H54 (cell line): ENCODE measurements around the gene HPRT1.

Source experiments
- DNase-seq: peaks from one replicate; pipeline ENCODE4 v3.0.0; 2011; ENCODE audit warnings: low spot score, mixed read lengths; ENCODE audit not compliant: insufficient read length
- FAIRE-seq: peaks from 3 replicates; lab custom pipeline; 2011; peaks lifted over from hg19 to GRCh38; lab: Jason Lieb, UNC
- POLR2A ChIP-seq: IDR thresholded peaks from 2 replicates; pipeline ENCODE4 v1.6.1; 2011; ENCODE audit warnings: low read depth, mild to moderate bottlenecking, low read length

Gene HPRT1

GRCh38 chrX:134541906-134542305, 81.9 kb downstream of the HPRT1 start:
- DNase-seq (no peak), FAIRE-seq (no peak)
- TF ChIP-seq POLR2A: no peak

- peak; percentile 67 for FAIRE-seq
- peak; percentile 45 for DNase-seq
- no peak for TF ChIP-seq POLR2A
Observed at GRCh38 chrX:134542485-134542884, 82.5 kb downstream of the HPRT1 start.

- FAIRE-seq (no peak), DNase-seq (no peak)
- TF ChIP-seq POLR2A: no peak
Observed at GRCh38 chrX:134543288-134543687, 83.3 kb downstream of the HPRT1 start.

- DNase-seq (no peak), FAIRE-seq (no peak)
- no peak for TF ChIP-seq POLR2A
Observed at GRCh38 chrX:134544135-134544512, 84.2 kb downstream of the HPRT1 start.

- TF ChIP-seq POLR2A: no peak
- no peak for FAIRE-seq
- DNase-seq: no peak
Observed at GRCh38 chrX:134544513-134545151, 84.7 kb downstream of the HPRT1 start.

- TF ChIP-seq POLR2A: no peak
- FAIRE-seq (no peak), DNase-seq (no peak)
Observed at GRCh38 chrX:134545510-134545909, 85.5 kb downstream of the HPRT1 start.

- DNase-seq (no peak), FAIRE-seq (no peak)
- no peak for TF ChIP-seq POLR2A
Observed at GRCh38 chrX:134546187-134546586, 86.2 kb downstream of the HPRT1 start.

- DNase-seq: no peak
- no peak for FAIRE-seq
- TF ChIP-seq POLR2A: no peak
Observed at GRCh38 chrX:134547047-134547679, 87.2 kb downstream of the HPRT1 start.

GRCh38 chrX:134548257-134549201, 88.6 kb downstream of the HPRT1 start:
- DNase-seq (no peak), FAIRE-seq (peak; percentile 79)
- TF ChIP-seq POLR2A: no peak
